ENCODE results near the gene SLCO2A1. TPM values are rescaled to one million over a fixed set of nuclear protein-coding genes. Genes with fewer than 3 reads are reported as not detected.

SLCO2A1 gene
- total and polyA plus RNA-seq, 4 donors, result 1.8 to 13.2 (median 8.1) TPM

GRCh38 chr3:134036291-134036690 is 6.6 kb upstream of the SLCO2A1 start:
- no peak for DNase-seq (ENCODE audit: low read depth in 4 of 6, low spot score in 6 of 6)
- Histone ChIP-seq H3K4me1 (ENCODE audit: control insufficient read depth, insufficient read depth, low read length) (no peaks in the 10 kb centered on the region), H3K4me3 (ENCODE audit: low read depth, low read length) (no peak overlapping the region), H3K36me3 (ENCODE audit: control insufficient read depth, insufficient read depth, low read length) (no peaks in the 10 kb centered on the region), H3K9me3 (ENCODE audit: control insufficient read depth, insufficient read depth, low read length) (no peaks in the 10 kb centered on the region), H3K27me3 (ENCODE audit: control insufficient read depth, insufficient read depth, low read length) (no peaks in the 10 kb centered on the region), H3K27ac (ENCODE audit: low read depth, low read length) (no peak overlapping the region)
- WGBS (ENCODE audit: insufficient coverage), result 98% methylated on average over 5 of the region's 5 CpGs

DNA sequence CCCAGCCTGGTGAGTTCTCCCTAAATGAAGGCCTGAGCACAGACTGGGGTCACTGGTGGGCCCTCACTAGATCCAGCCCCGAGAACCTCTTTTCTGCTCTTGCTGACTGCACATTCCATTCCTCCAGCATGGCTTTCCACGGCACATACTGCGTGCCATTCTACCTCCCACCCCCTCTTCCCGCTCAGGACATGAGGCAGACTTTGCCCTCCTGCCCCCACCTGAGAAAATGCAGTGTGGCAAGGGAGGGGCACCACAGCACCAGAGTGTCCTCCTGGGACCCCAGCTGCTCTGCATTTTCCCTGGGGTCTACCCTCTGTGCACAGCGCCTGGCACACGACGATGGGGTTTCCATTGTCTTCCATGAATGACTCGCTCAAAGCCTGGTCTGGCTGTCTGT is 6.1 kb upstream of the SLCO2A1 start:
- Histone ChIP-seq H3K27ac (ENCODE audit: low read depth, low read length) (no peak overlapping the region), H3K36me3 (ENCODE audit: control insufficient read depth, insufficient read depth, low read length) (no peaks in the 10 kb centered on the region), H3K4me1 (ENCODE audit: control insufficient read depth, insufficient read depth, low read length) (no peaks in the 10 kb centered on the region), H3K9me3 (ENCODE audit: control insufficient read depth, insufficient read depth, low read length) (no peaks in the 10 kb centered on the region), H3K4me3 (ENCODE audit: low read depth, low read length) (no peak overlapping the region), H3K27me3 (ENCODE audit: control insufficient read depth, insufficient read depth, low read length) (peaks cover 3% of the 10 kb centered on the region)
- 91% methylated on average over 8 of the region's 8 CpGs for WGBS (ENCODE audit: insufficient coverage)
- DNase-seq (ENCODE audit: low read depth in 4 of 6, low spot score in 6 of 6), result no peak

DNA sequence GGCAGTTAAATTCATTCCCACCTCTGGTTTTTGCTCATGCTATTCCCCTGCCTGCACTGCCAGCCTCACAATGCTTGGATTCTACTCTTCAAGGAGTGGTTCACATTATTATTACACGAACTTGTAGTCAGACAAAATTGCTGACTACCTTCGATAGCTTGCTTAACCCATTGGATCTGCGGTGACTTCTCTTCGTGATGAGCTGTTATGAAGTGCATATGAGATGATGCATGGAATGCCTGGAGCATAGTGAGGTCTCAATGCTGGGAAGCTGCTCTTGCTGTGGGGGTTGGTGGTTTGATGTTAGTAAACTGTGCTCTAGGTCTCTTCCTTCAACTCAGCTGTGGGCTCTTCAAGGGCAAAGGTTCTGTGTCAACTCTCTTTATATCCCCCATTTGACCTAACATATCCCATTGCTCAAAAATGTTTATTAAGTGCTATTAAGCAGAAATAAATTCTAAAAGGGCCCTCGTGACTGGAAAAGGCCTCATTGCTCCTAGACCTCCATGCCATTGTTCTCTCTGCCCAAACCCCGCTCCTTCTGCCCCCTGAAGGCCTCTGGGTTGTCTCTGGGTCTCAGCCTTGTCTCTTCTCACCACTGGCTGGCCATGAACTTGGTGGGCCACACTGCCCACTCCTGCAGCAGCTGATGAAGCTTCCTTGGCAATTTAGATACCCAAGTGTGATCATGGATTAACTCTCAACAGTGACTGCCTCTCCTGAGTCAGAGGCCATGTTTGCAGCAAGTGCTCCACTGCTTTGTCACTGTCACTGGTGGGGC is 4.5 kb upstream of the SLCO2A1 start:
- no peak overlapping the region for H3K4me3 ChIP-seq (ENCODE audit: low read depth, low read length)
- 98% methylated on average over 5 of the region's 6 CpGs for WGBS (ENCODE audit: insufficient coverage)
- H3K36me3 ChIP-seq (ENCODE audit: control insufficient read depth, insufficient read depth, low read length), result no peaks in the 10 kb centered on the region
- DNase-seq (ENCODE audit: low read depth in 4 of 6, low spot score in 6 of 6), result no peak
- peaks cover 9% of the 10 kb centered on the region for H3K4me1 ChIP-seq (ENCODE audit: control insufficient read depth, insufficient read depth, low read length)
- peaks cover 12% of the 10 kb centered on the region for H3K27me3 ChIP-seq (ENCODE audit: control insufficient read depth, insufficient read depth, low read length)
- no peak overlapping the region for H3K27ac ChIP-seq (ENCODE audit: low read depth, low read length)
- no peaks in the 10 kb centered on the region for H3K9me3 ChIP-seq (ENCODE audit: control insufficient read depth, insufficient read depth, low read length)

DNA sequence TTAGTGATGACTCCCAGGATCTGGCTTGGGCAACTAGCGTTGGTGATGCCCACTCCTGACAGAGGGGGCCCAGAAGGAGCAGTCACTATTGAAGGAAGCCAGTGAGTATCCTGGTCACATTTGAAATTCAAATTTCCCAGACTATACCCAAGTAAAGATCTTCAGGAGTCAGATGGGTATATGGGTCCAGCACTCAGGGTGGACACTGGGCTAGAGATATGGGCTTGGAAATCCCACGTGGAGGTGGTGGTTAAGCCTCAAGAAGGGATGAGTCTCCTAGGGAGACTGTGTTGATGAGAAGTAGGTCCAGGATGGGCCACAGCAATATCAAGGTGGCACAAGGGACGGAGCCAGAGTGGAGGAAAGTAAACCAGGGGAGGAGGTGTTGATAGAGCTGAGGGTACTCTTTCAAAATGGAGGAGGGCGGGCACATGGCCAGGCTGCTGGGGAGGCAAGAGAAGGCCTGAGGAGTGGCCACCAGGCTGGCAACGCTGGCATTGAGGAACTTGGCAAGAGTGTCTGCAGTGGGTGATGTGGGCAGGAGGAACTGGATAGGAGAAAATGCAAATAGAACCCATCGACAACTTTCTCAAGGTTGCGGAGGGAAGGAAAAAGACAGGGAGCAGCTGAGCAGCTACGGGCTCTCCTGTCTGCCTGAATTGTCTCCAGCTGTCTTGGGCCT is 3.7 kb upstream of the SLCO2A1 start:
- no peak overlapping the region for H3K4me3 ChIP-seq (ENCODE audit: low read depth, low read length)
- H3K4me1 ChIP-seq (ENCODE audit: control insufficient read depth, insufficient read depth, low read length), result peaks cover 13% of the 10 kb centered on the region
- peaks cover 19% of the 10 kb centered on the region for H3K27me3 ChIP-seq (ENCODE audit: control insufficient read depth, insufficient read depth, low read length)
- no peaks in the 10 kb centered on the region for H3K36me3 ChIP-seq (ENCODE audit: control insufficient read depth, insufficient read depth, low read length)
- DNase-seq (ENCODE audit: low read depth in 4 of 6, low spot score in 6 of 6), result no peak
- H3K9me3 ChIP-seq (ENCODE audit: control insufficient read depth, insufficient read depth, low read length), result no peaks in the 10 kb centered on the region
- H3K27ac ChIP-seq (ENCODE audit: low read depth, low read length), result no peak overlapping the region
- 91% methylated on average over 7 of the region's 8 CpGs for WGBS (ENCODE audit: insufficient coverage)

DNA sequence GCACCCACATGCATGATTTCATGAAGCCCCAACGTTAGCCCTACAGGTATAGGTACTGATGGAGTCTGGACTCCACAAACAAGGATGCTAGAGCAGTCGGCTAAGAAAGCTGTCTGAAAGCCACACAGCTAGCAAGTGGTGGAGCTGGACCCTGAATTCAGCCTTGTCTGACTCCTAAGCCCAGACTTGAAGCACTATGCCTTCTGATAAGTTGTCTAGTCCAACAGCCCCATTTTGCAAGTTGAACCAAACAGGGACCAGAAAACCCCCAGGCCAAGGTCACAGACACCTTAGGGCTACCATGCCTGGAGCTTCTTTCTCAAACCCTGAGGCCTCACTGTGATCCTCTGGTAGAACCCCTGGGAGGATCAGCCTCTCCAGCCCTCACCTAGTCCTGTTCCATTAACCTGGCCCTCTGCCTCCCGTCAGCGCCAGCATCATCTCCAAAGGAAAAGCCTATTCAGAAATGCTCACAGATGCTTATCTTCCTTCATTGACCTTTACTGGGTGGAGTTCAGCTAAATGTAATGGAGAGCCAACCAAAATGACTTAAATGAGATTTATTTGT is 1.7 kb upstream of the SLCO2A1 start:
- WGBS (ENCODE audit: insufficient coverage), result 91% methylated on average over 2 of the region's 4 CpGs
- Histone ChIP-seq H3K27ac (ENCODE audit: low read depth, low read length) (no peak overlapping the region), H3K9me3 (ENCODE audit: control insufficient read depth, insufficient read depth, low read length) (no peaks in the 10 kb centered on the region), H3K4me3 (ENCODE audit: low read depth, low read length) (no peak overlapping the region), H3K4me1 (ENCODE audit: control insufficient read depth, insufficient read depth, low read length) (peaks cover 13% of the 10 kb centered on the region), H3K36me3 (ENCODE audit: control insufficient read depth, insufficient read depth, low read length) (no peaks in the 10 kb centered on the region), H3K27me3 (ENCODE audit: control insufficient read depth, insufficient read depth, low read length) (peaks cover 23% of the 10 kb centered on the region)
- no peak for DNase-seq (ENCODE audit: low read depth in 4 of 6, low spot score in 6 of 6)

DNA sequence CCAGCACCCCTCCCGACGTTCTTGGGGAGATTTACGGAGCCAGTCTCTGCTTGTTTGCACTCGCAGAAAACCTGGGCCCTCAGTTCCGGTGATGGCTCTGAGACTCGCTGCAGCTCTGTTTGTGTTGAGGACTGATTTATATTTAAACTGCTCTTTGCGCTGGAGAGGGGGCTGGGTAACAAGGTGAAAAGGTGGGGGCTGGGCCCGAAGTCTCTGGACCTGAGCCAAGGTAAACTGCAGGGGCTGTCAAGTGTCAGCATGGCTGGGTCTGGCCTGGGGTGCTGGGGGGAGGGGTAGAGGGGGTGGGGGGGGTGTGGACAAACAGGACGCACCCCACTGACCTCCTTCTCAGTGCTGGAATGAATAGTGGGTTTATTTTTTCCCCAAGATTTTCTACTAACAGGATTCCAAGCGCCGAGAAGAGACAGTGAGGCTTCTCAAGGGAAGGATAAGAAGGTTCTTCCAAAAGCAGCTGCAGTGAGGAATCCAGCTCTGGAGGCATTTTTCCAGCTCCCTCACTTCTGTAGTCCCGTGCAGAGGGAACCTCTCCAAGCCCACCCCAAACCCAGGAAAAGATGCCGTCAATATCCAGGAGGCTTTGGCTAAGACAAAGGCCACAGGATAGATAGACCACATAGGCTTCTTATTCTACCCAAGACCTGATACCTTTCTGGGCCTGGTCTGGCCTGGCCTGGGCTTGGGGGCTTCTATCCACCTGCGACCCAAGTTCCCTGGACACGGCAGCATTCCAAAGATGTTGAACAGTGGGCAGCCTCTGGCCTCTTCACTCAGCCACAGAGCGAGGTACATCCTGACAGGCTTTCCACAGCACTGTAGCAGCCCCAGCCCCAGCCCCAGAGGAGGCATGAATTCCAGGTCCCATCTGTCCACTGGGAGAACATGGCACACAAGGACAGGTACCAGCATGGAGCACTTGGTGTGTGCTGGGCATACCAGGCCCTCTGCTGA is 938 bp upstream of the SLCO2A1 start:
- peaks cover 13% of the 10 kb centered on the region for H3K4me1 ChIP-seq (ENCODE audit: control insufficient read depth, insufficient read depth, low read length)
- H3K27ac ChIP-seq (ENCODE audit: low read depth, low read length), result no peak overlapping the region
- peak in 2 of 6 donors; percentile 18 to 37 for DNase-seq (ENCODE audit: low read depth in 4 of 6, low spot score in 6 of 6)
- H3K36me3 ChIP-seq (ENCODE audit: control insufficient read depth, insufficient read depth, low read length), result no peaks in the 10 kb centered on the region
- H3K4me3 ChIP-seq (ENCODE audit: low read depth, low read length), result peak overlapping the region; percentile 12
- peaks cover 23% of the 10 kb centered on the region for H3K27me3 ChIP-seq (ENCODE audit: control insufficient read depth, insufficient read depth, low read length)
- WGBS (ENCODE audit: insufficient coverage), result 38% methylated on average over 11 of the region's 16 CpGs
- H3K9me3 ChIP-seq (ENCODE audit: control insufficient read depth, insufficient read depth, low read length), result no peaks in the 10 kb centered on the region

GRCh38 chr3:134029256-134029733 is 430 bp downstream of the SLCO2A1 start:
- under 1% methylated on average over 42 of the region's 43 CpGs for whole genome bisulfite sequencing (ENCODE audit: insufficient coverage)
- Histone ChIP-seq H3K9me3 (ENCODE audit: control insufficient read depth, insufficient read depth, low read length) (no peaks in the 10 kb centered on the region), H3K27ac (ENCODE audit: low read depth, low read length) (no peak overlapping the region), H3K27me3 (ENCODE audit: control insufficient read depth, insufficient read depth, low read length) (peaks cover 23% of the 10 kb centered on the region), H3K4me1 (ENCODE audit: control insufficient read depth, insufficient read depth, low read length) (peaks cover 13% of the 10 kb centered on the region), H3K36me3 (ENCODE audit: control insufficient read depth, insufficient read depth, low read length) (no peaks in the 10 kb centered on the region), H3K4me3 (ENCODE audit: low read depth, low read length) (peak overlapping the region; percentile 29)
- peak in 1 of 6 donors; percentile 46 for DNase-seq (ENCODE audit: low read depth in 4 of 6, low spot score in 6 of 6)

DNA sequence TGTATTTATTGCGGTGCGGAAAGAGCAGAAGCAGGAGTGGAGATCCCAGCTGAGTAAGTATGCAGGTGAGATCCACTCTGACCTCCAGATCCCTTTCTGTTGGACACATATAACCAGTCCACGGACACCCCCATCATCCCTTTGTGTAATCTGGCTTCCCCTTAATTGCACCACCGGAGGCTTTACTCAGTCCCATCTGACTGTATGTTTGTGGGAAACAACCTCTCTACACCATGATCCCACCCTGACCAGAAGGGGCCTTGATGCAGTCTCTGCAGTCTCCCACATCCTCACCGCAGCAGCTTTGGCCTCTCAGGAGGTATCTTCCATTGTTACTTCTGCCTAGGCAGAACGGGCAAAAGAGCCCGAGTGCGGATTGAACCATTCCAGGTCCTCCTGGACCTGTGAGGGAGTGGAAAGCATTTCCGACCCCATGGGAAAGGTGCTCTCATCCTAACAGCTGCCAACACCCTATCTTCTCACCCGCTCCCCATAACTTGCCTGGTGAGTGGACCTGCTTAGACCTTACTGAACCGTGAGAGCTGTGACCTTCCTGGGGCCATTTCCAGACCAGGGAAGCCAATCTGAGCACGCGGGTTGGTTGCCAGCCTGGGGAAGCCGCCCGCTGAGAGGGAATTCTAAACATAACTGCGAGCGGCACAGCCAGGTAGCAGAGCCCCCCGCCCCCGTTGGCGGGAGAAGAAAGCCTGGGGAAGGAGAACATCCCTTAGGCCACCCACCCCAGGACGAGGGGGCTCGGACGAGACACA is 1.1 kb downstream of the SLCO2A1 start:
- no peak overlapping the region for H3K27ac ChIP-seq (ENCODE audit: low read depth, low read length)
- peak in 1 of 6 donors; percentile 5 for DNase-seq (ENCODE audit: low read depth in 4 of 6, low spot score in 6 of 6)
- no peaks in the 10 kb centered on the region for H3K36me3 ChIP-seq (ENCODE audit: control insufficient read depth, insufficient read depth, low read length)
- peaks cover 23% of the 10 kb centered on the region for H3K27me3 ChIP-seq (ENCODE audit: control insufficient read depth, insufficient read depth, low read length)
- H3K9me3 ChIP-seq (ENCODE audit: control insufficient read depth, insufficient read depth, low read length), result no peaks in the 10 kb centered on the region
- WGBS (ENCODE audit: insufficient coverage), result 16% methylated on average over 17 of the region's 23 CpGs
- peak overlapping the region; percentile 29 for H3K4me3 ChIP-seq (ENCODE audit: low read depth, low read length)
- peaks cover 13% of the 10 kb centered on the region for H3K4me1 ChIP-seq (ENCODE audit: control insufficient read depth, insufficient read depth, low read length)
